GM19025 (cell line): ENCODE results near the gene GRIA3.
"Not testable (repeated sequence)": the region's sequence is repeated elsewhere in the genome, so short reads cannot be mapped to it uniquely, and the experiment has no call there.

ENCODE experiments used
- ATAC-seq: cut with Tn5 transposase; IDR thresholded peaks from one replicate; pipeline ENCODE4 v1.9.1; 2021; ENCODE audit warnings: mild to moderate bottlenecking, low read depth, moderate library complexity; ENCODE audit not compliant: unreplicated experiment

GRIA3 gene

DNA sequence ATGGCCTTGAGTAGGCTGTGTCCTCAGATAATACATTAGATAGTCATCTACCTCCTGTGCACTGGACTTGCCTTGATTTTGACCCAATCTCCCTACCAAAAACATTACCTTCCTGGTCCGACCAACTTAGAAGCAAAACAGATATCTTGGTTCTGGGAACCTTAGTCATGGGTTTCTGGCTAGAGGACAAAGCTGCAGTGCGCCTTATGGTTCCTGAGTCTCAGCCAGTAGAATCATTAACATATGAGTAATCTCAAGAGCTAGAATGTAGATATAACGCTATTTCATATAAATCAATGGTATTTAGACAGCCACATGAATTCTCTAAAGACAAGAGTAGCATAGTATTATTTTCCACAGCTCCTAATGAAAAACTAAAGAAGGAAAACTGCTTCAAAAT lies 83.1 kb downstream of the GRIA3 start:
- no peak for ATAC-seq

- ATAC-seq, result no peak
Observed at GRCh38 chrX:123271902-123272301, 87.8 kb downstream of the GRIA3 start.

DNA sequence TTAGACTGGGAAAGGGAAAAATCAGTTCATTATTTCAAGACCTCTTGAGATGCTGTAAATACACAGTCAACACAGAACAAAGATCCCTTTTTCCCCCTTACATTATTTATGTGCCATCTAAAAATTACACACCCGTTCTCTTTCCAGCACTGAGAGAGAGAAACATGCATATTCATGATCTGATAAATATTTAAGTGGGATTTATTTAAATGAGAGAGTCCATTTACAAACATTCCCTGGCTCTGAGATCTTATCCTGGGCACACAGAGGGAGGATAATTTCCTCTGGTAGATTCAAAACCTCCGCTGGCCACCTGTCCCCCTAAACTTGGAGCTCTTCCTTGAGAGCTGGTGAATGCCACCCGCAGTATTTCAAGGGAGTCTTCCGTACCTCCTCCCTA lies 88.6 kb downstream of the GRIA3 start:
- ATAC-seq, result no peak

DNA sequence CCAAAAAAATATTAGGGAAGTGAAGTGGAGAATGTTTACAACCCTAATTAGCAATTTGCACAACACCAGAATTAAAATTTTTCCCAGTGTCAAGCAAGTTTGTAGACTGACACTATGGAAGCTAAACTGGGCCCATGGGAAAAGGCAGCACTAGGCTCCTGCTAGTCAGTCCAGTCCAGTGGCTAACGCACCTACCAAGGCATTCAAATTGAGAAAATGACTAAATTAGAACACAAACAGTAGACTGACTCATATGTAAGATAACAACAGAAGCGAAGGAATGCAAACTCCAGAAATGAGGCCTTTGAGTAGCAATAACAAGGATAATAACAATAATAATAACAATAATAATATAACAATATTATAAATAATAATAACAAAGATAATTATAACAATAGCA lies 90.7 kb downstream of the GRIA3 start:
- ATAC-seq, result no peak

DNA sequence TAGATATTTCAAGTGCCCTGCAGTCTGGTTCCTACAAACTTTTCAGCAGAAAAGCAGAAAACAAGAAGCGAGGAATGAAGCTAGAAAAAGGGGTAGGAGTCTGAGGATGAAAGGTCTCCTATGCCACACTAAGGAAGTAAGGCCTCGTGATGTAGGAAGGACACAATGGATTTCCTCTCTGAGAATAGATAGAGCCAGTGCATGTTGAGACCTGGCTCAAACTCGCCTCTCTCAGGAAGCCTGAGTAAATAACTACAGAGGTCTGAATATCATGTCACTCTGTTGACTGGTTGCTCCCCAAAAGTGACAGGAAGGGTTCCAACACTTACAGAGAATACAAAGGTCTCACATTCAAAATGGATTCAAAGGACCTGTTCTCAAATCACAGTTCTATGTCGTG lies 93.3 kb downstream of the GRIA3 start:
- no peak for ATAC-seq

DNA sequence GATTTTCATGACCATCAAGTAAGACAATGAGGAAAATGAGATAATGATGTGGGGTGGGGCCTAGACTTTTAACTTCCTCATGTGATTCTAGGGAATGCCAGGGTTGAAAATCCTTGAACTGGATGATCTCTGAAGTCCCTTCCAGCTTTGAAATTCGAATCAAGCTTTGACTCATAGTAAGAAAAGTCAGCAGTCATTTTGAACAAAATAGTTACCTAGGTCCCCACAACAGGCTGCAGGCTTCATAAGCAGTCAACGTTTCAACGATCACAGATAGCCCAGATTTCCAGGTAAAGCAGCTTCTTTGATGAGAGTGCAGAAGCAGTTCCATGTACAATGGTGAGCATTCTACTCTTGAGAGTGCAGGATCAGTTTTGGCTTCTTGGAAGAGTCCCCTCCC lies 93.7 kb downstream of the GRIA3 start:
- no peak for ATAC-seq

GRCh38 chrX:123282241-123282640 lies 98.2 kb downstream of the GRIA3 start:
- ATAC-seq, result no peak

DNA sequence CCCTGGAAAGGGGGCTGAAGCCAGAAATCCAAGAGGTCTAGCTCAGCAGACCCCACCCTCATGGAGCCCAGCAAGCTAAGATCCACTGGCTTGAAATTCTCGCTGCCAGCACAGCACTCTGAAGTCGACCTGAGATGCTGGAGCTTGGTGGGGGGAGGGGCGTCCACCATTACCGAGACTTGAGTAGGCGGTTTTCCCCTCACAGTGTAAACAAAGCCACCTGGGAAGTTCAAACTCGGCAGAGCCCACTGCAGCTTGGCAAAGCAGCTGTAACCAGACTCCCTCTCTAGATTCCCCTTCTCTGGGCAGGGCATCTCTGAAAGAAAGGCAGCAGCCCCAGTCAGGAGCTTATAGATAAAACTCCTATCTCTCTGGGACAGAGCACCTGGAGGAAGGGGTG lies 99.3 kb downstream of the GRIA3 start:
- not testable (repeated sequence) for ATAC-seq

- no peak for ATAC-seq
Observed at GRCh38 chrX:123291623-123292022, 107.5 kb downstream of the GRIA3 start.

DNA sequence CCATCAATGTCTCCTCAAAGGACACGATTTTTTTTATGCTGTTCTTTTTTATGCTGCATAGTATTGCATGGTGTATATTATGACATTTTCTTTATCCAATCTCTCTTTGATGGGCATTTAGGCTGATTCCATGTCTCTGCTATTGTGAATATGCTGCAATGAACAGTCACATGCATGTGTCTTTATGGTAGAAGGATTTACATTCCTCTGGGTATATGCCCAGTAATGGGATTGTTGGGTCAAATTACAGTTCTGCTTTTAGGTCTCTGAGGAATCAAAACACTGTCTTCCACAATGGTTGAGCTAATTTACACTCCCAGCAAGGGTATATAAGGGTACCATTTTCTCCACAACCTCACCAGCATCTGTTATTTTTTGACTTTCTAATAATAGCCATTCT lies 113.9 kb downstream of the GRIA3 start:
- no peak for ATAC-seq

GRCh38 chrX:123303429-123303828 lies 119.4 kb downstream of the GRIA3 start:
- ATAC-seq, result no peak

DNA sequence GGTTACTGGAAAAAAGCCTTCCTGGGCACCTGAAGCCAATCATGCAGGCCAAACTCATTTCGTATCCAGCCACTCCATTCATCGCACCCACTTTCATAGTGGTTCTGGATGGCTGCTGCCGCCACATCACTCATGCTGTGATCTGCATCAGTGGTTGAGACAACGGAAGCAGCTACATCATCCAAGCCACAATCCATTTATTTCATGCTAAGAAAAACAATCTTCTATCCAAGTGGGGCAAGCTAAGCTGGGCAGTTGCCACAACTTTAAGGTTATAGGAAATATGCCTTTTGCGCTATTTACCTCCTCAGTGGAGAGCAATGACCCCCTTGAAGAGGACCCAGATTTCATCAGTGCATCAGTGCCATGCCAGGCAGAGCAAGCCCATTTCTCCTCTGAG lies 124.6 kb downstream of the GRIA3 start:
- no peak for ATAC-seq

DNA sequence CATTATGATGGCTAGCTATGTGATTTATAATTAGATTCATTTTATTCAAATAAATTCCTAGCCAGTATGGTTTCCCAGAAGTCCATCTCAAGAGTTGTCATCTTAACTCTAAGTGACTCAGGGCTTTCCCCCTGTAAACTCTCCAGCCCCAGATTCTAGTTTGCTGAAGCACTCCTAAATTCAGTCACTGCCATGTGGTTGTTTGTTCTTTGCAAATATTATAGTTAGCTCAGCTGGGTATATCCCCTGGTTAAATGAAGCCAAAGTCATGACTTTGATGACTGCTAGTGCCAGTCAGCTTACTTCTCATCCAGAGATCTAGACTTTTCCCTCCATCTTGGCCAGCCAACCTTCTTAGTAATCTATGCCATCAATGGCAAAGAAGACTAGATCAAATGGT lies 126.0 kb downstream of the GRIA3 start:
- no peak for ATAC-seq

GRCh38 chrX:123311486-123311885 lies 127.4 kb downstream of the GRIA3 start:
- no peak for ATAC-seq

- ATAC-seq, result no peak
Observed at GRCh38 chrX:123313486-123313885, 129.4 kb downstream of the GRIA3 start.

- ATAC-seq, result no peak
Observed at GRCh38 chrX:123320622-123321021, 136.5 kb downstream of the GRIA3 start.

DNA sequence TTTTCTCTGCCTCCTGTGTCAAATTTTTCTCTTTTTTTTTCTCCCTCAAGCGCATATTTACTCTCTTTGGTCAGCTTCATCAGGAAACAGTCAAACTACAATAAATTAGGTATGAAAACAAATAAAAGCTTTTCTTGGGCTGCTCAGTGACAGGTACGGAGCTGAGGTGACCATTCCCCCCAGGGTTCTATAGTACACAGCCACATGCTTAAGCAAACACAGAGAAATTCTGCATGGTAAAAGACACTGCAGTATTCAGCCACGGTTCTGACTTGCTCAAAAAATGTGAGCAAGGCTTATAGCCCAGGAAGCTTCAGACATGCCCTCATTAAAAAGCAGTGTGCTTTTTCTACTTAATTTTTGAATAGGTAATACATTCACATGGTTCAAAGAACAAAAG lies 138.5 kb downstream of the GRIA3 start:
- no peak for ATAC-seq

DNA sequence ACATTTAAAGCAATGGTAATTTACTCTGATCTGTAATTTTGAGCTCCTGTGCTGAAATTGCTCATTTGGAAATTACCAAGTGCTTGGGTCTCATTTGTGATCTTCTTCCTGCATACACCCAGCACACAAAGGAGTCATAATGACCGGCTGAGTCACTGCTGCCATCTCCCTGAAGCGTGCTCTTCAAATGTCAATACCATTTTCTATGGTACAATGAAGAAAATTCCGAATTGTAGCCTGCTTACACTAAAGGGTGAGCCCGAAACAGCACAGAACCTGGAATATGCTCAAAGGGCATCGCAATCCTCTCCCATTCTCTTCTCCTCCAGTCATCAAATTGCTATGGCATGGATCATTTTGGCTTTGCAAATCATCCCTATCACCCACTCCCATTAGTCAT lies 140.5 kb downstream of the GRIA3 start:
- peak; percentile 60 for ATAC-seq

GRCh38 chrX:123330229-123330942 lies 146.3 kb downstream of the GRIA3 start:
- ATAC-seq, result no peak

GRCh38 chrX:123331349-123331748 lies 147.3 kb downstream of the GRIA3 start:
- no peak for ATAC-seq

GRCh38 chrX:123331859-123332258 lies 147.8 kb downstream of the GRIA3 start:
- no peak for ATAC-seq

DNA sequence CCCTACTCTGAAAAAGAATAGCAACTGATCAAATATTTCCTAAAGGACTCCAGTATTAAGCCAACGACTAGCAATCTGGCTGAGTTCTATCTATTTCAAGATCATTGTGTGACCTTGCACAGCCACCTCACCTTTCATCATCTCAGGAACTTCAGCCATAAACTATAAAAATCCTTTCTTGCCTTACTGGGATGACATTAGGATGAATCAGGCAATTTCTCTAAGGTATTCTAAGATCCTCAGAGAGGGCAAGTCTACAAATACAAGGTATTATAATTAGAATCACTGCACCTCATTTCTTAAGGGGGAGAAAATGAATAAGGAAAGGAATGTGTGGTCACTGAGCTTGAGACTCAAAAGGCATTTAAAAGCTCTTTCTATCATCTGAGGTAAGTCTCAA lies 152.6 kb downstream of the GRIA3 start:
- no peak for ATAC-seq
